ENCODE data around the gene MSANTD4. TPM values are rescaled to one million over a fixed set of nuclear protein-coding genes. Genes with fewer than 3 reads are reported as not detected.

MSANTD4 gene
- total RNA-seq, 2 experiments from 2014 or later, result 21.0 to 26.4 TPM

DNA sequence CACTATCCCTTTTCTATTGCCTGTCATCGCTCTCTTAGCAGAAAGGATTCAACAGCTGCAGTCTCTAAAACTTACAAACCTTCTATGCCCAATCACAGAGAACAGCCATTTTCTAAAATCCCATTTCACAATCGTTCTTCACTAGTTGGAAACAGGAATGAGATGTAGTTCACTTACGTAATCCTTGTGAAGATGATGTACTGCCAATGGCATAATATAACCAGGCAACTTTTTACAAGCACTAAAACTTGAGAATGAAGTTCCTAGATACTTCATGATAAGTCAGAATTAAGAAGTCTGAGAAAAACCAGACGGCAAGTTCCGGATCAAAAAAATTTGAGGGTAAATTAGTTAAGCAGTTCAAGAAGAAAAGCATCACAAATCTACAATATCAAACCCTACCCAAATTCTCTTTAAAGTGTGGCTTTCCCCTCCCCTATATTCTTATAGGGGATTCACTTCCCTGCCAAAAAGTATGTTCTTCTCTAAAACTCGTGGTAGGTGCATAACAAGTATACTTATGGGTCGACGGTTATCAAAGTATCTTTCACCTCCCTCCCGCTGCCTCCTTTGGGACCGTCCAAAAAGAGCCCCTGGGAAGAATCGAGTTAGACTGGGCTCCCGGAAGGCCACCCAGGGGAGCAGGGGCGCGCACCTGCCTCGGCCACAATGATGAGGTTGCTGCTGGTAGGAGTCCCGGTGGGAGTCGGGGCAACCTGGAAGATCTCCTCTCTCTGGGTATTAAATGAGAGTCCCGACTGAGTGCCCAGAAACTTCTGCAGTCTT is 666 bp downstream of the MSANTD4 start:
- Histone ChIP-seq H4K20me1 (ENCODE audit: insufficient read depth, low read length) (peaks cover 26% of the 10 kb centered on the region; the same call in 1 of the 2 replicates), H3K79me2 (ENCODE audit: insufficient read depth, low read depth, low read length) (peaks cover 55% of the 10 kb centered on the region), H3K4me3 (ENCODE audit: low read depth, low read length, poor library complexity, severe bottlenecking) (peak overlapping the region; percentile 94), H3K9me2 (ENCODE audit: insufficient read depth, low read length) (no peaks in the 10 kb centered on the region), H3K27ac (ENCODE audit: low read depth, low read length, poor library complexity, severe bottlenecking) (peak overlapping the region; percentile 54), H3K4me2 (ENCODE audit: low read length) (peak overlapping the region; percentile 76), H3K36me3 (ENCODE audit: insufficient read depth, low read length) (peaks cover 37% of the 10 kb centered on the region), H3K4me1 (ENCODE audit: insufficient read depth, low read length, poor library complexity, severe bottlenecking) (peaks cover 40% of the 10 kb centered on the region), H2AFZ (ENCODE audit: low read length) (peak overlapping the region; percentile 76; the same call in 1 of the 2 replicates), H3K9me3 (ENCODE audit: low read length) (no peaks in the 10 kb centered on the region)
- no TSS peak for BruUV-seq (replicated peaks)
- ChIA-PET CTCF (ENCODE audit: unreplicated experiment) (no interaction called here), POLR2A (no interaction called here)
- intact Hi-C loops (cut with micrococcal nuclease; ENCODE audit: unreplicated experiment), result no loop called here
- no peak for TF ChIP-seq EZH2phosphoT487 (IDR thresholded peaks at IDR 0.05; ENCODE audit: borderline replicate concordance, low read depth, low read length)
- TF ChIP-seq, protein P1, sequence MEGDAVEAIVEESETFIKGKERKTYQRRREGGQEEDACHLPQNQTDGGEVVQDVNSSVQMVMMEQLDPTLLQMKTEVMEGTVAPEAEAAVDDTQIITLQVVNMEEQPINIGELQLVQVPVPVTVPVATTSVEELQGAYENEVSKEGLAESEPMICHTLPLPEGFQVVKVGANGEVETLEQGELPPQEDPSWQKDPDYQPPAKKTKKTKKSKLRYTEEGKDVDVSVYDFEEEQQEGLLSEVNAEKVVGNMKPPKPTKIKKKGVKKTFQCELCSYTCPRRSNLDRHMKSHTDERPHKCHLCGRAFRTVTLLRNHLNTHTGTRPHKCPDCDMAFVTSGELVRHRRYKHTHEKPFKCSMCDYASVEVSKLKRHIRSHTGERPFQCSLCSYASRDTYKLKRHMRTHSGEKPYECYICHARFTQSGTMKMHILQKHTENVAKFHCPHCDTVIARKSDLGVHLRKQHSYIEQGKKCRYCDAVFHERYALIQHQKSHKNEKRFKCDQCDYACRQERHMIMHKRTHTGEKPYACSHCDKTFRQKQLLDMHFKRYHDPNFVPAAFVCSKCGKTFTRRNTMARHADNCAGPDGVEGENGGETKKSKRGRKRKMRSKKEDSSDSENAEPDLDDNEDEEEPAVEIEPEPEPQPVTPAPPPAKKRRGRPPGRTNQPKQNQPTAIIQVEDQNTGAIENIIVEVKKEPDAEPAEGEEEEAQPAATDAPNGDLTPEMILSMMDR (conservative IDR thresholded peaks at IDR 0.05; ENCODE audit: low read length), result no peak
- DNase-seq (ENCODE audit: low spot score), result peak; percentile 54

DNA sequence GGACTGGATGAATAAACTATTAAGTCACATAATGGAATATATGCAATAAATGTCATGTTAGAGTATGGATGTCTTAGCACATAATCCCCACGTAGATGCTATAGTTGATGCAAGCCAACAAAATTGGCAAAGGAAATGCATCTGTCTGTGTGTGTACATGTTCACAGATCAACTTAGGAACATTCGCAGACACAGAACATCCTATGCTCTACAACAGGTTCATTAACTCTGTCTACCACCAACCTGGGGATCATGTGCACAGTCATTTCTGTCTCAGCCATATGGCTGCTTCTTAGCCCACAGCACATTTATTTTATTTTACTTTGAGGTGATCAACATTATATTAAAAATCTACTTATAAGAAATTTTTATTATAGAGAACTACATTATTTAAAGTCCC is 4.9 kb downstream of the MSANTD4 start:
- no peak for TF ChIP-seq EZH2phosphoT487 (IDR thresholded peaks at IDR 0.05; ENCODE audit: borderline replicate concordance, low read depth, low read length)
- TF ChIP-seq, protein P1 (conservative IDR thresholded peaks at IDR 0.05; ENCODE audit: low read length), result no peak
- Histone ChIP-seq H3K4me2 (ENCODE audit: low read length) (peak overlapping the region; percentile 17; the same call in 1 of the 2 replicates), H3K9me2 (ENCODE audit: insufficient read depth, low read length) (no peaks in the 10 kb centered on the region), H3K27ac (ENCODE audit: low read depth, low read length, poor library complexity, severe bottlenecking) (no peak overlapping the region), H3K4me3 (ENCODE audit: low read depth, low read length, poor library complexity, severe bottlenecking) (no peak overlapping the region), H3K4me1 (ENCODE audit: insufficient read depth, low read length, poor library complexity, severe bottlenecking) (peaks cover 47% of the 10 kb centered on the region), H3K36me3 (ENCODE audit: insufficient read depth, low read length) (peaks cover 66% of the 10 kb centered on the region), H3K9me3 (ENCODE audit: low read length) (no peaks in the 10 kb centered on the region), H4K20me1 (ENCODE audit: insufficient read depth, low read length) (peaks cover 31% of the 10 kb centered on the region), H3K79me2 (ENCODE audit: insufficient read depth, low read depth, low read length) (peaks cover 91% of the 10 kb centered on the region), H2AFZ (ENCODE audit: low read length) (no peak overlapping the region)
- no TSS peak for BruUV-seq (replicated peaks)
- intact Hi-C loops (cut with micrococcal nuclease; ENCODE audit: unreplicated experiment), result no loop called here
- no peak for DNase-seq (ENCODE audit: low spot score)
- POLR2A ChIA-PET, result no interaction called here
- CTCF ChIA-PET (ENCODE audit: unreplicated experiment), result no interaction called here

DNA sequence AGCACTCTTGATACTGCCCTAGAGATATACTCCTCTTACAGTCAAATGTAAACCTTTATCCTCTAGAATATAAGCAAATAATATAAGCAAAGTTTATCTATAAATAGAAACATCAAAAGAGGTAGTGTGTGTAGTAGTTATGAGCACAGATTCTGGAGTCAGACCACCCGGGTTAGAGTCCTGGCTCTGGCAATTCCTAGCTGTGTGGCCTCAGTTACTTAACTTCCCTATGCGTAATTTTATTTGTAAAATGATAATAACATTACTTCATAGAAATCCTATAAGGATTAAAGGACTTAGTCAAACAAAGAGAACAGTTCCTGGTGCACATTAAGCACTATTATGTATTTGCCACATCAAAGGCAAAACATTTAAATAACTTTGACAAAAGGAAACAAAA is 7.0 kb downstream of the MSANTD4 start:
- H3K4me1 ChIP-seq (ENCODE audit: insufficient read depth, low read length, poor library complexity, severe bottlenecking), result peaks cover 36% of the 10 kb centered on the region
- no peak overlapping the region for H3K4me2 ChIP-seq (ENCODE audit: low read length)
- no TSS peak for BruUV-seq (replicated peaks)
- H3K79me2 ChIP-seq (ENCODE audit: insufficient read depth, low read depth, low read length), result peaks cover 83% of the 10 kb centered on the region
- ChIA-PET POLR2A (interaction anchor here (0.7 to 1.1 kb wide), 2 partner anchors 24 to 62 kb away, joined by 3 to 4 read pairs; partner anchors contain the start of genes AASDHPPT and KBTBD3), CTCF (ENCODE audit: unreplicated experiment) (no interaction called here)
- no peak overlapping the region for H3K27ac ChIP-seq (ENCODE audit: low read depth, low read length, poor library complexity, severe bottlenecking)
- DNase-seq (ENCODE audit: low spot score), result no peak
- no peaks in the 10 kb centered on the region for H3K9me2 ChIP-seq (ENCODE audit: insufficient read depth, low read length)
- H3K36me3 ChIP-seq (ENCODE audit: insufficient read depth, low read length), result peaks cover 78% of the 10 kb centered on the region
- H2AFZ ChIP-seq (ENCODE audit: low read length), result no peak overlapping the region
- H3K9me3 ChIP-seq (ENCODE audit: low read length), result no peaks in the 10 kb centered on the region
- H3K4me3 ChIP-seq (ENCODE audit: low read depth, low read length, poor library complexity, severe bottlenecking), result no peak overlapping the region
- intact Hi-C loops (cut with micrococcal nuclease; ENCODE audit: unreplicated experiment), result no loop called here
- H4K20me1 ChIP-seq (ENCODE audit: insufficient read depth, low read length), result peaks cover 25% of the 10 kb centered on the region
- TF ChIP-seq, protein P1 (conservative IDR thresholded peaks at IDR 0.05; ENCODE audit: low read length), result no peak
- TF ChIP-seq EZH2phosphoT487 (IDR thresholded peaks at IDR 0.05; ENCODE audit: borderline replicate concordance, low read depth, low read length), result no peak
